GM21529 (cell line): Measurements from ENCODE around the gene NXPH4.

Source experiments
- ATAC-seq: cut with Tn5 transposase; IDR thresholded peaks from one replicate; pipeline ENCODE4 v1.9.1; 2021; ENCODE audit not compliant: unreplicated experiment

Gene NXPH4

DNA sequence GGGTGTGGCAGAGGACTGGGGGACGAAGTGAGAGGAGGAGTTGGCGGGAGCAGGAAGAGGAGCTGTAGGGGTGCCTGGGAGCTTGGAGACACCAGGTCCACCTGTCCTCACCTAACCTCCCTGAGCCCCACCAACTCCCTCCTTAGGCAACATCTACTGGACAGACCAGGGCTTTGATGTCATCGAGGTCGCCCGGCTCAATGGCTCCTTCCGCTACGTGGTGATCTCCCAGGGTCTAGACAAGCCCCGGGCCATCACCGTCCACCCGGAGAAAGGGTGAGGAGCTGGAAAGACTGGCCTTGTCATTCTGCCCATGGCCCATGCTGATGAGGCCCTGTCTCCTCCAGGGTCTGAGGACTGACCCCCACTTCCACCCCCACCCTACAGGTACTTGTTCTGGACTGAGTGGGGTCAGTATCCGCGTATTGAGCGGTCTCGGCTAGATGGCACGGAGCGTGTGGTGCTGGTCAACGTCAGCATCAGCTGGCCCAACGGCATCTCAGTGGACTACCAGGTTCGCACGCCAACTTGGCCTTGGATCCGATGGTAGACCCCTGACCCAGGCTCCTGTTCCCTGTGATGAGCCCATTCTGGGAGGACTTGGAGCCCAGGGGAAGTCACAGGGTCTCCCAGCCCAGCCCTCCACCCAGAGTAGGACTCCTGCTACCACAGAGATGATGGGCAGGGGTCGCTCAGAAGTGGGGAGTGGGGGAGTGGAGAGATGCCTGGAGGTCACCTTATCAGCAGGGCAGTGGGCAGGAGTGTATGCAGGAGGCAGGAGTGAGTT, 32.5 kb upstream of the NXPH4 start:
- ATAC-seq = no peak

DNA sequence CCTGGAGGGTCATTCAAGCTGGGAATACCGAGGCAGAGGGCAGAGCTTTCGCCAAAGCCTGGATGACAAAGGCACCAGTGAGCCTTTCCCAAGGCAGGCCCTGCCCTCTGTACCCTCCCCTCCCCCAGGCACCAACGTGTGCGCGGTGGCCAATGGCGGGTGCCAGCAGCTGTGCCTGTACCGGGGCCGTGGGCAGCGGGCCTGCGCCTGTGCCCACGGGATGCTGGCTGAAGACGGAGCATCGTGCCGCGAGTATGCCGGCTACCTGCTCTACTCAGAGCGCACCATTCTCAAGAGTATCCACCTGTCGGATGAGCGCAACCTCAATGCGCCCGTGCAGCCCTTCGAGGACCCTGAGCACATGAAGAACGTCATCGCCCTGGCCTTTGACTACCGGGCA, 31.2 kb upstream of the NXPH4 start:
- no peak for ATAC-seq

GRCh38 chr12:57185906-57186508, 30.6 kb upstream of the NXPH4 start:
- ATAC-seq = no peak

DNA sequence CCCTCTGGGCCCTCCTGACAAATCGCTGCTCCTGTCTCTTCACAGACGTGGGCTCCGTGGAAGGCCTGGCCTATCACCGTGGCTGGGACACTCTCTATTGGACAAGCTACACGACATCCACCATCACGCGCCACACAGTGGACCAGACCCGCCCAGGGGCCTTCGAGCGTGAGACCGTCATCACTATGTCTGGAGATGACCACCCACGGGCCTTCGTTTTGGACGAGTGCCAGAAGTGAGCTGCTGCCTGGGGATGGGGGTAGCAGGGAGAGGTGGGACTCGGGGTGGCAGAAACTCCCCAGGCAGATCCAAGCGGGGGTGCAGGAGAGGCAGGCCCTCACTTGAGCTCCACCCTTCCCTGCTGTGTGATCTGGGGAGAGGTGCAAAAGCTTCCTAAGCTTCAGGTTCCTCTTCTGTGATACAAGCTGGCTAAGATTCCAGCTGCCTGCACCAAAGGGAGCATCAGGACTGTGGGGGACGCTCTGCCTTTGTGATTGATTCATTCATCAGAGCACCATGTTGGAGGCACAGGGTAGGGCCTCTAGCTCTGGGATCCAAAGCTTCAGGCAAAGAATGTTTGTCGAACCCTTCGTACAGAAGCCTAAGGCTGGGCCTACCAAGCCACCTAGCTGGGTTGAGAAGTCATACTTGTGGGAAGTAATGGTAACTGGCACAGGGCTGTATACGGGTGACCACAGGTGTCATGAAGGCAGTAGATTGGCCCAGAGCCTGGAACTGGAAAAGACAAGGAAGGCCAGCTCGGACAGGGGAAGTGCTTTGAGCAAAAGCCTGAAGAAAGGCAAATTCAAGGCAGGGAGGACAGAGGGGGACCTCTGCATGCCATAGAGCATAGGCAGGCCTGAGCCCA, 29.1 kb upstream of the NXPH4 start:
- ATAC-seq = no peak

- ATAC-seq = no peak
Observed at GRCh38 chr12:57188090-57188425, 28.5 kb upstream of the NXPH4 start.

- ATAC-seq = no peak
Observed at GRCh38 chr12:57190037-57190436, 26.6 kb upstream of the NXPH4 start.

DNA sequence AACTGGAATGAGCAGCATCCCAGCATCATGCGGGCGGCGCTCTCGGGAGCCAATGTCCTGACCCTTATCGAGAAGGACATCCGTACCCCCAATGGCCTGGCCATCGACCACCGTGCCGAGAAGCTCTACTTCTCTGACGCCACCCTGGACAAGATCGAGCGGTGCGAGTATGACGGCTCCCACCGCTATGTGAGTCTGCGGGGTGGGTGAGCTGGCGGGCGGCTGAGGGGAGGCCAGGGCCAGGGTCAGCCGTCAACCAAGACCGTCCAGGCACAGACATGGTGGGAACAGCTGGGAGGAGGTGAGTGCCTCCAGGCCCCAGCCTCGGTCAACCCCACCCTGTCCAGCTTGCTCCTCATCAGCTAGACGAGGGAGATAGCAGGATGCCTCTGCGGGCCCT, 25.8 kb upstream of the NXPH4 start:
- ATAC-seq = no peak

- ATAC-seq = no peak
Observed at GRCh38 chr12:57191410-57191809, 25.2 kb upstream of the NXPH4 start.

DNA sequence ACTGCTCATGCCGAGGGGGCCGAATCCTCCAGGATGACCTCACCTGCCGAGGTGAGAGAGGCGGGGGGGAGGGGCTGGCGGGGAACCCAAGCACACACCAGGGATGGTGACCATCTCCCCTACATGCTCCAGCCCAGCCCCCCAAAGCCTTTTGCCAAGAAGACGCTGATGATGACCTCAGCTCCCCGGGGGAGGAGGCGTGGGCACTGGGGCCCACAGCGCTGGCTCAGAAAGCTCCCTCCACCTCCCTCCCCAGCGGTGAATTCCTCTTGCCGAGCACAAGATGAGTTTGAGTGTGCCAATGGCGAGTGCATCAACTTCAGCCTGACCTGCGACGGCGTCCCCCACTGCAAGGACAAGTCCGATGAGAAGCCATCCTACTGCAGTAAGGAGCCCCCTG, 23.7 kb upstream of the NXPH4 start:
- no peak for ATAC-seq

DNA sequence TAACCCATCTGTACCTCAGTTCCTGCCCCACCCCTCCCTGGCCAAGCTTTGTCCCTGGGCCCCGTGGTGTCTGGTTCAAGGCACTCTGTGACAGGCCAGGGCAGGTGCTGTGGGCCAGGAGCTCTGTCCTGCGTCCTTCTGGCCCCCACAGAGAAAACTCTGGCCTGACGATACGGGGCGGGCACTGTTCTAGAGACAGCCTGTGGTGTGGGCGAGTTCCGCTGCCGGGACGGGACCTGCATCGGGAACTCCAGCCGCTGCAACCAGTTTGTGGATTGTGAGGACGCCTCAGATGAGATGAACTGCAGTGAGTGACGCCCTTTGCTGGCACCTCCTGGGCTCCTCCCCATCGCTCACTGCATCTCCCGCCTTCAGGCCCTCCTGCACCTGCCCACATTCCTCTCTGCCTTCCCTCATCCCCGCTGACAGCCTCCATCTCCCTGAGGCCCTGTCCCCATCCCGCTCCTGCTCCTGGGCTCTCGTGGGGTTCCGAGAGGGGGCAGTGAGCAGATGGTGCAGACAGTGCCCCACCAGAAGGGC, 22.8 kb upstream of the NXPH4 start:
- no peak for ATAC-seq

DNA sequence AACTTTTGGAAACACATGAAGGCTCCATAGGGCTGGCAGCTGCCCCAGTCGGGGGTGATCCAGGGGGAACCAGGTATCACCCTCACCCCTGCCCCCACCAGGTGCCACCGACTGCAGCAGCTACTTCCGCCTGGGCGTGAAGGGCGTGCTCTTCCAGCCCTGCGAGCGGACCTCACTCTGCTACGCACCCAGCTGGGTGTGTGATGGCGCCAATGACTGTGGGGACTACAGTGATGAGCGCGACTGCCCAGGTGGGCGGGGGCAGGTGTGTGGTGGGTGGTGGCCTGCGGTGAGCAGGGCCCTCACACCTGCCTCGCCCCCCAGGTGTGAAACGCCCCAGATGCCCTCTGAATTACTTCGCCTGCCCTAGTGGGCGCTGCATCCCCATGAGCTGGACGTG, 22.3 kb upstream of the NXPH4 start:
- no peak for ATAC-seq

- no peak for ATAC-seq
Observed at GRCh38 chr12:57195186-57195585, 21.4 kb upstream of the NXPH4 start.

- no peak for ATAC-seq
Observed at GRCh38 chr12:57195611-57196371, 20.8 kb upstream of the NXPH4 start.

DNA sequence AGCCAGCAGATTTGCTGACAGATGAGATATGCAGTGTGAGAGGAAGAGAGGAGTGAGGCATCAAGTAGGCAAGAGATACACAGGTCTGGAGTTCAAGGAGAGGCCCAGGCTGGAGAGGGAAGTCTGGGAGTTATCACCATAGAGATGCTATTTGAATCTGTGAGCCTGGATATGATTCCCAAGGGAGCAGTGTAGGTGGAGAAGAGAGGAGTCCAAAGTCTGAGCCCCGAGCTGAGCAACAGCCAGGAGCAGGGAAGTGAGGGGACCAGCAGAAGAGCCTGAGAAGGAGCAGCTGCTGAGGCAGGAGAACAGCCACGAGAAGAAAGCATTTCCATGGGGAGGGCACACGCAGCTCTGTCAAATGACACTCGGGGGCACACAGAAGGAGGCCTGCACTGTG, 20.2 kb upstream of the NXPH4 start:
- no peak for ATAC-seq

DNA sequence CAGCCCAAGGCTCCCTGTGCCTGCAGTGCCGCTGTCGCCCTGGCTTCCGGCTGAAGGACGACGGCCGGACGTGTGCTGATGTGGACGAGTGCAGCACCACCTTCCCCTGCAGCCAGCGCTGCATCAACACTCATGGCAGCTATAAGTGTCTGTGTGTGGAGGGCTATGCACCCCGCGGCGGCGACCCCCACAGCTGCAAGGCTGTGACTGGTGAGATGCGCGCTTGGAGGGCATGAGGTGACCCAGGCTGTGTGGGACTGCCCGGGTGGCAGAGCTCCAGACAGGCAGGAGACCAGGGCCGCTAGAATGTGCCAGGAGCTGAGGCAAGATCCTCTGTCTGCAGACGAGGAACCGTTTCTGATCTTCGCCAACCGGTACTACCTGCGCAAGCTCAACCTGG, 19.6 kb upstream of the NXPH4 start:
- no peak for ATAC-seq

- ATAC-seq = no peak
Observed at GRCh38 chr12:57198329-57198728, 18.3 kb upstream of the NXPH4 start.

DNA sequence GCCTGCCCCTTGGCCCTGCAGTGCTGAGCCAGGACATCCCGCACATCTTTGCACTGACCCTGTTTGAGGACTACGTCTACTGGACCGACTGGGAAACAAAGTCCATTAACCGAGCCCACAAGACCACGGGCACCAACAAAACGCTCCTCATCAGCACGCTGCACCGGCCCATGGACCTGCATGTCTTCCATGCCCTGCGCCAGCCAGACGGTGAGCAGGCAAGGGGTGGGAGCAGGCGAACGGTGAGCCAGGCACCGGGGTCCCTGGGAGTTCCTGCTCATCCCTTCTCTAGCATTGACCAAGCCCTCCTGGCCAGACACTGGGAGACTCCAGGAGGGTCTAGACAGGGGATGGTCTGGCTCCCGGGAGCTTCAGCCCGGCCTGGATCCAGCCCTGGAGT, 17.4 kb upstream of the NXPH4 start:
- no peak for ATAC-seq

DNA sequence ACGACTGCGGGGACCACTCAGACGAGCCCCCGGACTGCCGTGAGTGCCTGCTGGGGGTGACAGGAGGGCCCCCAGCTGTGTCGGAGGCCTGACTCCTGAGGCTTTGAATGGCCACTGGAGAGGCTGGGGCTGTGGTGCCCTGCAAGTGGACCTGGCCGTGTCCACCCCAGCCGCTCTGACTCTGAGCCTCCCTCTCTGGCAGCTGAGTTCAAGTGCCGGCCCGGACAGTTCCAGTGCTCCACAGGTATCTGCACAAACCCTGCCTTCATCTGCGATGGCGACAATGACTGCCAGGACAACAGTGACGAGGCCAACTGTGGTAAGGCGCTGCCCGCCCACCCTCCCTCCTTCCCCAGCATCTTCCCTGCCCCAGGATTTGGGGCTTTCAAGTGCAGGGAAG, 16.1 kb upstream of the NXPH4 start:
- ATAC-seq = no peak

DNA sequence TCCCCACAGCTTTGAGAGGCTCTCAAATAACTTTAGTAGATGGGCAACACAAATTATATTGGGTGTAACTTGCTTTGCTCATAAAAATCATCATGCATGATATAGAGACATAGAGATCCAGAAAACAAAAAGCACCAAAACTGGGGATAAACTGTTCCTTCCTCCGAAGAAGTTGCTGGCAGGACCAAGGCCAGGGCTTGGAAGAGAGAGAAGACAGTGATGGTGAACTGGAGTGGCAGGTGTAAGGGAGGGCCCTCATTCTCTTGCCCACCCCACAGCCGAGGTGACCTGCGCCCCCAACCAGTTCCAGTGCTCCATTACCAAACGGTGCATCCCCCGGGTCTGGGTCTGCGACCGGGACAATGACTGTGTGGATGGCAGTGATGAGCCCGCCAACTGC, 15.4 kb upstream of the NXPH4 start:
- no peak for ATAC-seq

GRCh38 chr12:57201631-57202030, 15.0 kb upstream of the NXPH4 start:
- no peak for ATAC-seq

DNA sequence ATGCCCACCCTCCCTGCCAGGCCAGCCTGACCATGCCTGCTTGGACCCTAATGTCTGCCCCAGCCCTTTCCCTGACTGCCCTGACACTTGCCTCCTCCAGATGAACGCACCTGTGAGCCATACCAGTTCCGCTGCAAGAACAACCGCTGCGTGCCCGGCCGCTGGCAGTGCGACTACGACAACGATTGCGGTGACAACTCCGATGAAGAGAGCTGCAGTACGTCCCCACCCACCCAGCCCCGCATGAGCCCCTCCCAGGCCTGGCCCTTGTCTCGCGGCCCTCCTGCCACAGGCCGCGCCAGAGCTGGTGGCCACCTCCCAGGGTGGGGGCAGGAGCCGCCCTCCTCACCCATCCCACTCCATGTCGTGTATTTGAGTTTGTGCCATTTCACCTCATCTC, 14.3 kb upstream of the NXPH4 start:
- ATAC-seq = no peak
